H1 (cell line): ENCODE data around the gene SPARCL1. TPM values are rescaled to one million over a fixed set of nuclear protein-coding genes. Genes with fewer than 3 reads are reported as not detected.

Source experiments
- CTCF ChIA-PET: fragments of 300-600 bp; sonication (Branson Sonifier 250); formaldehyde crosslinking; loops from one replicate; lab custom pipeline; 2021; ENCODE audit not compliant: partially characterized antibody; lab: Charles Lee
- POLR2A ChIA-PET: fragments of 300-600 bp; sonication (Branson Sonifier 250); formaldehyde crosslinking; loops from one replicate; lab custom pipeline; 2021; ENCODE audit warnings: inconsistent platforms; ENCODE audit not compliant: partially characterized antibody; lab: Charles Lee
- DNase-seq, 2 experiments: peaks; one replicate each; pipeline versions ENCODE4 v3.0.0 to v3.0.0-alpha.2; 2010 to 2022; ENCODE audit warnings: low spot score in 2 of 2, low read depth in 1 of 2, mixed read lengths in 1 of 2
- FAIRE-seq: peaks from 2 replicates; lab custom pipeline; 2011; peaks lifted over from hg19 to GRCh38; lab: Jason Lieb, UNC
- H2AFZ ChIP-seq: 2 replicates; pipeline ENCODE4 v1.8.1; 2012; ENCODE audit warnings: low read length, inconsistent platforms
- H2AK5ac ChIP-seq: 2 replicates; pipeline ENCODE4 v1.6.1; 2013; ENCODE audit warnings: low read depth, low read length
- H2BK120ac ChIP-seq: replicated peaks from 2 replicates; pipeline ENCODE3; 2013; ENCODE audit warnings: low read depth, low read length, inconsistent platforms
- H2BK12ac ChIP-seq: 2 replicates; pipeline ENCODE4 v1.6.1; 2013; ENCODE audit warnings: low read depth, low read length
- H2BK15ac ChIP-seq: 2 replicates; pipeline ENCODE4 v1.6.1; 2013; ENCODE audit warnings: low read length
- H2BK20ac ChIP-seq: 2 replicates; pipeline ENCODE4 v1.6.1; 2013; ENCODE audit warnings: low read length
- H2BK5ac ChIP-seq: 2 replicates; pipeline ENCODE4 v1.6.1; 2013; ENCODE audit warnings: low read depth, low read length
- H3K14ac ChIP-seq: 2 replicates; pipeline ENCODE4 v1.6.1; 2013; ENCODE audit warnings: inconsistent platforms; ENCODE audit not compliant: insufficient read length
- H3K18ac ChIP-seq: 2 replicates; pipeline ENCODE4 v1.6.1; 2013; ENCODE audit warnings: low read length; ENCODE audit errors: extremely low read depth
- H3K23ac ChIP-seq: 2 replicates; pipeline ENCODE4 v1.6.1; 2013; ENCODE audit warnings: inconsistent platforms; ENCODE audit not compliant: insufficient read length
- H3K23me2 ChIP-seq: 2 replicates; pipeline ENCODE4 v1.6.1; 2013; ENCODE audit warnings: low read depth, low read length
- H3K27ac ChIP-seq: 2 replicates; pipeline ENCODE4 v1.6.1; 2011; ENCODE audit warnings: low read depth, low read length, inconsistent platforms
- H3K27me3 ChIP-seq, 4 experiments: replicated peaks in 1 of 4; 1 replicate in 1 of 4; 2 replicates in 3 of 4; pipeline versions ENCODE4 v1.6.1 to v1.8.1; 2011 to 2013; ENCODE audit warnings: low read length in 3 of 4, mild to moderate bottlenecking in 3 of 4, inconsistent platforms in 2 of 4, mixed read lengths in 2 of 4, moderate library complexity in 1 of 4; ENCODE audit not compliant: control insufficient read depth in 3 of 4, insufficient read depth in 3 of 4; ENCODE audit errors: extremely low read depth in 1 of 4
- H3K36me3 ChIP-seq, 4 experiments: 2 replicates each; pipeline versions ENCODE4 v1.6.1 to v1.8.1; 2011 to 2013; ENCODE audit warnings: mild to moderate bottlenecking in 4 of 4, low read length in 3 of 4, moderate library complexity in 2 of 4, control low read depth in 1 of 4, inconsistent platforms in 1 of 4; ENCODE audit not compliant: insufficient read depth in 4 of 4, control insufficient read depth in 2 of 4
- H3K4ac ChIP-seq: replicated peaks from 2 replicates; pipeline ENCODE3; 2013; ENCODE audit warnings: low read length, low read depth, mixed read lengths, inconsistent platforms; ENCODE audit not compliant: insufficient read length
- H3K4me1 ChIP-seq, 4 experiments: replicated peaks in 1 of 4; 1 replicate in 1 of 4; 2 replicates in 3 of 4; pipeline versions ENCODE4 v1.6.1 to v1.8.1; 2011 to 2013; ENCODE audit warnings: low read length in 3 of 4, inconsistent platforms in 2 of 4, mixed read lengths in 1 of 4; ENCODE audit not compliant: insufficient read depth in 4 of 4, control insufficient read depth in 3 of 4
- H3K4me2 ChIP-seq, 2 experiments: 2 replicates each; pipeline versions ENCODE4 v1.6.1 to v1.8.1; 2011 to 2013; ENCODE audit warnings: low read depth in 2 of 2, low read length in 2 of 2, control low read depth in 1 of 2, inconsistent platforms in 1 of 2, mild to moderate bottlenecking in 1 of 2; ENCODE audit not compliant: insufficient read depth in 1 of 2
- H3K4me3 ChIP-seq, 4 experiments: fragments of 200-600, 300-600 bp in 1 of 4; sonication (generic), shearing (Covaris generic), sonication (Bioruptor Twin) in 1 of 4; 2 replicates each; pipeline versions ENCODE4 v1.5.1 to v1.8.1; 2011 to 2016; ENCODE audit warnings: low read length in 4 of 4, low read depth in 3 of 4, control low read depth in 2 of 4, inconsistent platforms in 2 of 4, mild to moderate bottlenecking in 2 of 4, mixed read lengths in 1 of 4, moderate library complexity in 1 of 4; ENCODE audit not compliant: insufficient read depth in 2 of 4; ENCODE audit errors: extremely low read depth in 1 of 4
- H3K56ac ChIP-seq: replicated peaks from 2 replicates; pipeline ENCODE3; 2013; ENCODE audit warnings: low read depth, mild to moderate bottlenecking, mixed read lengths, low read length, inconsistent platforms; ENCODE audit not compliant: insufficient read length
- H3K79me1 ChIP-seq: 2 replicates; pipeline ENCODE4 v1.6.1; 2013; ENCODE audit warnings: low read depth, low read length, control low read depth
- H3K79me2 ChIP-seq, 2 experiments: 2 replicates each; pipeline versions ENCODE4 v1.6.1 to v1.8.1; 2012 to 2013; ENCODE audit warnings: low read length in 2 of 2, mild to moderate bottlenecking in 2 of 2, inconsistent platforms in 1 of 2; ENCODE audit not compliant: insufficient read depth in 2 of 2, control insufficient read depth in 1 of 2
- H3K9ac ChIP-seq, 4 experiments: replicated peaks in 1 of 4; 1 replicate in 1 of 4; 2 replicates in 3 of 4; pipeline versions ENCODE4 v1.6.1 to v1.8.1; 2011 to 2013; ENCODE audit warnings: low read depth in 3 of 4, low read length in 3 of 4, control low read depth in 2 of 4, mild to moderate bottlenecking in 2 of 4, moderate library complexity in 2 of 4, inconsistent platforms in 1 of 4; ENCODE audit errors: extremely low read depth in 1 of 4
- H3K9me3 ChIP-seq, 2 experiments: 2 replicates each; pipeline versions ENCODE4 v1.6.1 to v1.8.1; 2012 to 2013; ENCODE audit warnings: mild to moderate bottlenecking in 2 of 2, moderate library complexity in 2 of 2, control low read depth in 1 of 2, inconsistent platforms in 1 of 2, low read depth in 1 of 2, low read length in 1 of 2, mixed read lengths in 1 of 2; ENCODE audit not compliant: insufficient read depth in 2 of 2
- H4K20me1 ChIP-seq, 2 experiments: replicated peaks in 1 of 2; 2 replicates each; pipeline versions ENCODE3 to v1.8.1; 2011 to 2013; ENCODE audit warnings: inconsistent platforms in 2 of 2, low read length in 2 of 2, mild to moderate bottlenecking in 1 of 2; ENCODE audit not compliant: insufficient read depth in 2 of 2, control insufficient read depth in 1 of 2
- H4K5ac ChIP-seq: 2 replicates; pipeline ENCODE4 v1.6.1; 2013; ENCODE audit warnings: low read length, low read depth, mixed read lengths, inconsistent platforms; ENCODE audit not compliant: insufficient read length
- H4K8ac ChIP-seq: 2 replicates; pipeline ENCODE4 v1.8.0; 2013; ENCODE audit warnings: mild to moderate bottlenecking, moderate library complexity, low read length, inconsistent platforms; ENCODE audit not compliant: insufficient read depth; ENCODE audit errors: extremely low read depth
- H4K91ac ChIP-seq: replicated peaks from 2 replicates; pipeline ENCODE3; 2013; ENCODE audit warnings: low read length, mixed read lengths, inconsistent platforms; ENCODE audit not compliant: insufficient read length
- EGR1 ChIP-seq: IDR thresholded peaks from 2 replicates; pipeline ENCODE4 v1.6.1; 2011; ENCODE audit warnings: low read depth, low read length, borderline replicate concordance
- JUND ChIP-seq: IDR thresholded peaks from 2 replicates; pipeline ENCODE4 v1.6.1; 2011; ENCODE audit warnings: mild to moderate bottlenecking, improper control_type of control experiment, low read length
- NANOG ChIP-seq: IDR thresholded peaks from 2 replicates; pipeline ENCODE4 v1.6.1; 2011; ENCODE audit warnings: low read length, low read depth, mild to moderate bottlenecking, inconsistent platforms; ENCODE audit not compliant: insufficient read depth, poor library complexity, severe bottlenecking
- POLR2AphosphoS5 ChIP-seq: IDR thresholded peaks from 2 replicates; pipeline ENCODE4 v1.6.1; 2011; ENCODE audit warnings: low read depth, low read length
- SAP30 ChIP-seq: fragments of 300-600 bp; sonication (generic); IDR thresholded peaks from 2 replicates; pipeline ENCODE4 v1.7.1; 2012; ENCODE audit warnings: low read length, moderate library complexity, mild to moderate bottlenecking, inconsistent platforms; ENCODE audit not compliant: insufficient read depth, insufficient replicate concordance
- TCF12 ChIP-seq: IDR thresholded peaks from 2 replicates; pipeline ENCODE4 v1.6.1; 2011; ENCODE audit warnings: low read depth, mild to moderate bottlenecking, low read length
- WGBS, 2 experiments: shearing (Covaris generic) in 1 of 2; methylation state at CpG; one replicate each; pipeline versions ENCODE4 v1.1.6 to v1.1.7; 2013 to 2015; ENCODE audit warnings: low lambda C conversion rate in 2 of 2, mixed read lengths in 2 of 2, inconsistent platforms in 1 of 2, low coverage in 1 of 2, missing lambda C conversion rate in 1 of 2; ENCODE audit not compliant: insufficient replicate concordance in 2 of 2, insufficient coverage in 1 of 2, insufficient read length in 1 of 2; ENCODE audit errors: extremely low coverage in 1 of 2, missing lambda C conversion rate in 1 of 2; 5-methylcytosine and 5-hydroxymethylcytosine counted together
- polyA plus RNA-seq, 7 experiments: library from polyadenylated mRNA; depleted of rRNA in 3 of 7; stranded (reverse) in 5 of 7; unstranded in 2 of 7; fragments of >200 nt in 5 of 7; fragments of 200-250 nt in 2 of 7; gene quantifications; 1 replicate in 5 of 7; 2 replicates in 1 of 7; 4 replicates in 1 of 7; pipeline versions ENCODE4 v1.2.1 to v1.2.3, GENCODE V29; 2011 to 2013; ENCODE audit warnings: missing spikeins in 2 of 7, mixed read lengths in 2 of 7
- total RNA-seq: library from RNA; stranded (reverse); fragmentation: NEBNext Ultra II Directional; extraction: Animal tissue kit (Norgen Biotek cat#: 25700); gene quantifications from 2 replicates; pipeline ENCODE4 v1.2.1, GENCODE V29; 2021

Gene SPARCL1
- total and polyA plus RNA-seq, 2 of the 8 experiments (the other 6 are each of a cell fraction or from before 2014, with no cell fraction given), result 0.48 to 0.51 TPM

DNA sequence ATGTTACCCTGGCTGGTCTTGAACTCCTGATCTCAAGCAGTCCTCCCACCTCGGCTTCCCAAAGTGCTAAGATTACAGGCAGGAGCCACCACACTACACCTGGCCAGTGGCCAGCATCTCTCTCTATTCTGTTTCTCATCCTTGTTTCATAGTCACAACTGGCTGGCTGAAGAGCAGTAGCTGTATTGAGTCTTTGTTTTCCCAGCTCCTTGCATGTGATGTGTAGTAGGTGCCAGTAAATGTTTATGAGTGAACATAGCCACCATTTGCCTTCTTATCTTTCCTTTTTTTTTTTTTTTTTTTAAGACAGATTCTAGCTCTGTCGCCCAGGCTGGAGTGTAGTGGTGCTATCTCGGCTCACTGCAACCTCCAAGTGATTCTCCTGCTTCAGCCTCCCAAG lies 83.2 kb downstream of the SPARCL1 start:
- Histone ChIP-seq H3K23ac (no peak overlapping the region), H3K36me3 (peaks cover 2 to 36% (median 8%) of the 10 kb centered on the region in 4 experiments; a peak in 7 of 8 replicates), H2BK5ac (no peak overlapping the region), H3K9ac (no peak overlapping the region), H2AFZ (no peak overlapping the region), H2BK12ac (no peak overlapping the region), H3K4me3 (no peak overlapping the region), H4K8ac (no peak overlapping the region), H3K79me2 (no peaks in the 10 kb centered on the region), H3K27ac (no peak overlapping the region), H2BK120ac (no peak overlapping the region), H3K27me3 (peaks cover 0 to 1% (median 0%) of the 10 kb centered on the region in 4 experiments; a peak in 1 of 7 replicates), H3K56ac (no peak overlapping the region), H3K4me2 (no peak overlapping the region), H4K91ac (no peak overlapping the region), H3K79me1 (no peaks in the 10 kb centered on the region), H3K4me1 (no peaks in the 10 kb centered on the region), H3K14ac (no peak overlapping the region), H2BK20ac (no peak overlapping the region), H2AK5ac (no peak overlapping the region), H3K4ac (no peak overlapping the region), H3K23me2 (no peaks in the 10 kb centered on the region; the same call in 1 of the 2 replicates), H4K20me1 (no peaks in the 10 kb centered on the region), H3K18ac (no peak overlapping the region), H4K5ac (no peak overlapping the region), H3K9me3 (no peaks in the 10 kb centered on the region), H2BK15ac (no peak overlapping the region)
- POLR2A ChIA-PET, result interaction anchor here (0.6 kb wide), 2 partner anchors 30 to 478 kb away, joined by 3 read pairs; no protein-coding TSS in a partner anchor
- DNase-seq (no peak), FAIRE-seq (no peak)
- CTCF ChIA-PET, result interaction anchor here (0.8 kb wide), 1 partner anchor 394 kb away, joined by 4 read pairs; no protein-coding TSS in a partner anchor
- TF ChIP-seq JUND (no peak), POLR2AphosphoS5 (no peak), NANOG (no peak), TCF12 (no peak), EGR1 (no peak), SAP30 (no peak)
- 46% methylated on average over 3 of the region's 3 CpGs; no CpG with 5 or more reads in 1 of the 2 experiments for WGBS, 2 experiments
